ENCODE measurements around the gene BRD2.

The BRD2 gene

GRCh38 chr6:33021917-33022316 is 53.5 kb downstream of the BRD2 start:
- Histone ChIP-seq H3K27ac (replicated peaks) (no peak overlapping the region), H3K4me3 (replicated peaks; ENCODE audit: insufficient read depth, low read length) (no peak overlapping the region), H3K27me3 (ENCODE audit: insufficient read depth, poor library complexity, severe bottlenecking) (no peaks in the 10 kb centered on the region)
- no peak for DNase-seq (ENCODE audit: low read depth in 1 of 2, low spot score in 1 of 2)
- no peak for TF ChIP-seq CTCF (IDR thresholded peaks at IDR 0.05; ENCODE audit: insufficient read depth, low read length)
- TF ChIP-seq GABPA (IDR thresholded peaks at IDR 0.05; ENCODE audit: low read depth) = no peak
- TF ChIP-seq, protein P1, sequence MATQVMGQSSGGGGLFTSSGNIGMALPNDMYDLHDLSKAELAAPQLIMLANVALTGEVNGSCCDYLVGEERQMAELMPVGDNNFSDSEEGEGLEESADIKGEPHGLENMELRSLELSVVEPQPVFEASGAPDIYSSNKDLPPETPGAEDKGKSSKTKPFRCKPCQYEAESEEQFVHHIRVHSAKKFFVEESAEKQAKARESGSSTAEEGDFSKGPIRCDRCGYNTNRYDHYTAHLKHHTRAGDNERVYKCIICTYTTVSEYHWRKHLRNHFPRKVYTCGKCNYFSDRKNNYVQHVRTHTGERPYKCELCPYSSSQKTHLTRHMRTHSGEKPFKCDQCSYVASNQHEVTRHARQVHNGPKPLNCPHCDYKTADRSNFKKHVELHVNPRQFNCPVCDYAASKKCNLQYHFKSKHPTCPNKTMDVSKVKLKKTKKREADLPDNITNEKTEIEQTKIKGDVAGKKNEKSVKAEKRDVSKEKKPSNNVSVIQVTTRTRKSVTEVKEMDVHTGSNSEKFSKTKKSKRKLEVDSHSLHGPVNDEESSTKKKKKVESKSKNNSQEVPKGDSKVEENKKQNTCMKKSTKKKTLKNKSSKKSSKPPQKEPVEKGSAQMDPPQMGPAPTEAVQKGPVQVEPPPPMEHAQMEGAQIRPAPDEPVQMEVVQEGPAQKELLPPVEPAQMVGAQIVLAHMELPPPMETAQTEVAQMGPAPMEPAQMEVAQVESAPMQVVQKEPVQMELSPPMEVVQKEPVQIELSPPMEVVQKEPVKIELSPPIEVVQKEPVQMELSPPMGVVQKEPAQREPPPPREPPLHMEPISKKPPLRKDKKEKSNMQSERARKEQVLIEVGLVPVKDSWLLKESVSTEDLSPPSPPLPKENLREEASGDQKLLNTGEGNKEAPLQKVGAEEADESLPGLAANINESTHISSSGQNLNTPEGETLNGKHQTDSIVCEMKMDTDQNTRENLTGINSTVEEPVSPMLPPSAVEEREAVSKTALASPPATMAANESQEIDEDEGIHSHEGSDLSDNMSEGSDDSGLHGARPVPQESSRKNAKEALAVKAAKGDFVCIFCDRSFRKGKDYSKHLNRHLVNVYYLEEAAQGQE (IDR thresholded peaks at IDR 0.05; ENCODE audit: insufficient replicate concordance, low read depth) = no peak
- no peak for TF ChIP-seq SPI1 (IDR thresholded peaks at IDR 0.05; ENCODE audit: borderline replicate concordance, low read depth)
- TF ChIP-seq POLR2AphosphoS5 (IDR thresholded peaks at IDR 0.05; ENCODE audit: low read depth) = no peak

DNA sequence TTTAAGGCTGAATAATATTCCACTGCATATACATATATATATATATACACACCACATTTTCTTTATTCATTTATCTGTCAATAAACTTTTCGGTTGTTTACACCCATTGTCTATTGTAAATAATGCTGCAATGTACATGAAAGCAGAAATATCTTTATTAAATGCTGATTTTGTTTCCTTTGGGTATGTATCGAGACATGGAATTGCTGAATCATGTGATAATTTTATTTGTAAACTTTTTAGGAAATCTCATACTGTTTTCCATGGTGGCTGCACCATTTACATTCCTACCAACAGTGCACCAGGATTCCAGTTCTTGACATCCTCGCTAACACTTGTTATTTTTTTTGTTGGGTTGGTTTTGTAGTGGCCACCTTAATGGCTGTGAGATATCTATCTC is 55.1 kb downstream of the BRD2 start:
- Histone ChIP-seq H3K27me3 (ENCODE audit: insufficient read depth, poor library complexity, severe bottlenecking) (no peaks in the 10 kb centered on the region), H3K4me3 (replicated peaks; ENCODE audit: insufficient read depth, low read length) (no peak overlapping the region), H3K27ac (replicated peaks) (no peak overlapping the region)
- no peak for DNase-seq (ENCODE audit: low read depth in 1 of 2, low spot score in 1 of 2)
- TF ChIP-seq, protein P1 (IDR thresholded peaks at IDR 0.05; ENCODE audit: insufficient replicate concordance, low read depth) = no peak
- TF ChIP-seq GABPA (IDR thresholded peaks at IDR 0.05; ENCODE audit: low read depth) = no peak
- TF ChIP-seq SPI1 (IDR thresholded peaks at IDR 0.05; ENCODE audit: borderline replicate concordance, low read depth) = no peak
- no peak for TF ChIP-seq POLR2AphosphoS5 (IDR thresholded peaks at IDR 0.05; ENCODE audit: low read depth)
- TF ChIP-seq CTCF (IDR thresholded peaks at IDR 0.05; ENCODE audit: insufficient read depth, low read length) = no peak

GRCh38 chr6:33024521-33024920 is 56.1 kb downstream of the BRD2 start:
- Histone ChIP-seq H3K27me3 (ENCODE audit: insufficient read depth, poor library complexity, severe bottlenecking) (no peaks in the 10 kb centered on the region), H3K27ac (replicated peaks) (no peak overlapping the region), H3K4me3 (replicated peaks; ENCODE audit: insufficient read depth, low read length) (no peak overlapping the region)
- DNase-seq (ENCODE audit: low read depth in 1 of 2, low spot score in 1 of 2) = no peak
- TF ChIP-seq POLR2AphosphoS5 (IDR thresholded peaks at IDR 0.05; ENCODE audit: low read depth) (no peak), CTCF (IDR thresholded peaks at IDR 0.05; ENCODE audit: insufficient read depth, low read length) (no peak), SPI1 (IDR thresholded peaks at IDR 0.05; ENCODE audit: borderline replicate concordance, low read depth) (no peak), GABPA (IDR thresholded peaks at IDR 0.05; ENCODE audit: low read depth) (no peak)
- TF ChIP-seq, protein P1 (IDR thresholded peaks at IDR 0.05; ENCODE audit: insufficient replicate concordance, low read depth) = no peak

Measured in HL-60 (cell line).